22Rv1 (cell line): Measurements from ENCODE around the gene MORN5.
A peak's percentile ranks its signal among the peaks of the same experiment; 100 is the strongest.

ENCODE experiments used
- H3K27ac ChIP-seq: fragments of 450-650 bp; 2 replicates; pipeline ENCODE4 v1.5.1; 2017
- ZFX ChIP-seq: fragments of 450-650 bp; IDR thresholded peaks from 2 replicates; pipeline ENCODE4 v1.6.1; 2017; ENCODE audit warnings: antibody characterized with exemption, borderline replicate concordance
- TF ChIP-seq, protein P1 (sequence below): fragments of 450-650 bp; IDR thresholded peaks from 2 replicates; pipeline ENCODE4 v1.5.1; 2017; ENCODE audit warnings: mild to moderate bottlenecking

Gene MORN5

DNA sequence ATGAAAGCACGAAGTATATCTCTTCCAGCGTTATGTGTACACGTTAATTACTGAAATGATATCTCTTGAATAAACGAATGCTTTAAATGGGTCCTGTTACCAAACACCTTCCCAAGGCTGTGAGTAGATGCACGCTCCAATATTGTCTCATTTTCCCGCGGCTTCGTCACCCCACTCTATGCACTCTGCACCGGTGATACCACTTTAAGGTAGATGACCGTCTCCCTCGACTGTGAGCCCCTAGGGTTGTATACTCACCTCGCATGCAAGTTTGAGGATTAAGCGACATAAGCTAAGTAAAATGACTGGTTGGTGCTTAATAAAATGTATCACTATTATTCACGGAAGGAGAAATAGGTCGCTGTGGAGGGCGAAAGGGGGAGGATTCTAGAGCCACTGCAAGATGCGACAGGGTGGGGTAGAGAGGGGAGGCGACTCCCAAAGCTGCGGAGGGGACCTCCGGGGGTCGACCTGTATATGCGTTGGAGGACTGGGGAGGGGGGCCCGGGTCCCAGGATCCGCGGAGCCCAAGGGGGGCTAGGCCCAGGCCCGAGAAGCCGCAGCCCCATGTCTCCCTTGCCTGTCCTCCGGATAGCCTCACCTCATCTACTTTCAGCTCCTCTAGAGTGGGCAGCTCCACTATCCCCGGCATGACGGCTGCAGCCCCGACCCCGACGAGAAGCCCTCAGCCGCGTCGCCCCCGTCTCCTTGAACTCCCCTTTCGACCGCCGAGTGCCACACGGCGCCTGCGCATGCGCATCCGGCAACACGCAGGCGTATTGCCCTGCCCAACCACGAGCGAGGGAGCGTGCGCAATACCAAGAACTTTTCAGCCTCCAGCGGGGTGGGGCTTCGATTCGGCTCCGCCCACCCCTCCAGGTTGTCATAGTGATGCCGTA, at the start of gene MORN5, which contains the start of gene NDUFA8:
TSS of gene MORN5 (plus strand) at position 883 of the 899 bp plus-strand sequence. CDS start 65 bp downstream, outside the sequence.
TSS of gene NDUFA8 (minus strand) at position 754 of the 899 bp plus-strand sequence. CDS start at position 652, 102 bp downstream.
- peak within 1 kb of the TSS; percentile 53 for H3K27ac ChIP-seq
- TF ChIP-seq ZFX: no peak
- TF ChIP-seq, protein P1, sequence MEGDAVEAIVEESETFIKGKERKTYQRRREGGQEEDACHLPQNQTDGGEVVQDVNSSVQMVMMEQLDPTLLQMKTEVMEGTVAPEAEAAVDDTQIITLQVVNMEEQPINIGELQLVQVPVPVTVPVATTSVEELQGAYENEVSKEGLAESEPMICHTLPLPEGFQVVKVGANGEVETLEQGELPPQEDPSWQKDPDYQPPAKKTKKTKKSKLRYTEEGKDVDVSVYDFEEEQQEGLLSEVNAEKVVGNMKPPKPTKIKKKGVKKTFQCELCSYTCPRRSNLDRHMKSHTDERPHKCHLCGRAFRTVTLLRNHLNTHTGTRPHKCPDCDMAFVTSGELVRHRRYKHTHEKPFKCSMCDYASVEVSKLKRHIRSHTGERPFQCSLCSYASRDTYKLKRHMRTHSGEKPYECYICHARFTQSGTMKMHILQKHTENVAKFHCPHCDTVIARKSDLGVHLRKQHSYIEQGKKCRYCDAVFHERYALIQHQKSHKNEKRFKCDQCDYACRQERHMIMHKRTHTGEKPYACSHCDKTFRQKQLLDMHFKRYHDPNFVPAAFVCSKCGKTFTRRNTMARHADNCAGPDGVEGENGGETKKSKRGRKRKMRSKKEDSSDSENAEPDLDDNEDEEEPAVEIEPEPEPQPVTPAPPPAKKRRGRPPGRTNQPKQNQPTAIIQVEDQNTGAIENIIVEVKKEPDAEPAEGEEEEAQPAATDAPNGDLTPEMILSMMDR: no peak

DNA sequence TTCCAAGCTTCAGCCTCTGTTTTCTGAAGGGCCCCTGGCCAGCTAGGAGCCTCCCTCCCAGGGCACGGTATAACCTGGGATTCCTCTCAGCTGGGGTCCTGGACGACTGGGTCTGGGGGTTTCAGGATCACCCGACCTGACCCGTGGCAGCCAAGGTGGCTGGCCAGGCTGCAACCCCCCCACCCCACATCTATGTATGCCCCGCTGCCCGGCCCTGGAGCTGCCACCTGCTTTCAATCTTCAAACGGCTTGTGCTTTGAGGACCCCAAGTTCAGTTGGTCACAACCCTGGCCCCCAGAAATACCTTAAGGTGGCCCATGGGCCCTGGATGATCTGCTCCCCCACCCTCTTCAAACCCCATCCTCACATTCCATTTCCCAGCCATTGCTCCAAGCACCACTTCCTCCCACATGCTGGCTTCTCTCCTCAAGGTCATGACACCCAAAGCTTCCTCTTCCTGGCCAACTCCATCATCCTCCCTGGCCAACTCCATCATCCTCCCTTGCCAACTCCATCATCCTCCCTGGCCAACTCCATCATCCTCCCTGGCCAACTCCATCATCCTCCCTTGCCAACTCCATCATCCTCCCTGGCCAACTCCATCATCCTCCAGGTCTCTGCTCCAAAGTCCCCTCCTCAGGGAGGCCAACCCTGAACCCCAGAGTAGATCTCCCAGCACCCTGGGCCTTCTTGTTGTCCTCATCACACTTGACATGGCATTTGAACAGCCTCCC, 49.4 kb upstream of the MORN5 start:
- no peak overlapping the region for H3K27ac ChIP-seq
- TF ChIP-seq, protein P1: no peak
- no peak for TF ChIP-seq ZFX

DNA sequence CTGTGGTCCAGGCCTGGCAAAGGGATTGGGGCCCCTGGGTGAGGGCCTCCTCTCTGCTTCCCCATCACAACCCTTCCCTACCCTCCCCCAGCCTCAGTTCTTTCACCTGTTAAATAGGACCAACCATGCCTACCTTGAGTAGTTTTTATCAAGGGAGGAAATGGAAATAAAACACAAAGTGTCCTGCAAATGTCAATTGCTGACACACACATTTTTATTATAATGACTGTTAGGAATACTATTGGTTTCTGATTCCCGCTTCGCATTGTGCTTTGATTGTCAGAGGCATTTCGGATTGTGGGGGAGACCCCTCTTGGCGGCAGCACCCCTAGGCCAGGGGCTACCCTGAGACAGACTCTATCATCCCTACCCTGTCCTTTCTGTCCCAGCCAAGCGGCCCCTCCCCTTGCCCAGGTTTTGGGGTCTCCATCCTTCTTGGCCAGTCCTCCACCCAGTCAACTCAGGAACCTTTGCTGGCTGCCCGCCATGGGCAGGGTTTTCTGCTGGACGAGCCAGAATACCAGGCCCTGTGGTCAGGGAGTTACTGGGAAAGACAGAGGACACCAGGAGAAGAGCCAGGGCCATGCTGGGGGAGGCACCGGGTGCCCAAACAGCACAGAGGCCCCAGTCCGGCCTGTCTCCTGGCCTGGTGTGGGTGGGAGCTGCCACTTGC, 48.2 kb upstream of the MORN5 start:
- TF ChIP-seq, protein P1: no peak
- no peak for TF ChIP-seq ZFX
- no peak overlapping the region for H3K27ac ChIP-seq

DNA sequence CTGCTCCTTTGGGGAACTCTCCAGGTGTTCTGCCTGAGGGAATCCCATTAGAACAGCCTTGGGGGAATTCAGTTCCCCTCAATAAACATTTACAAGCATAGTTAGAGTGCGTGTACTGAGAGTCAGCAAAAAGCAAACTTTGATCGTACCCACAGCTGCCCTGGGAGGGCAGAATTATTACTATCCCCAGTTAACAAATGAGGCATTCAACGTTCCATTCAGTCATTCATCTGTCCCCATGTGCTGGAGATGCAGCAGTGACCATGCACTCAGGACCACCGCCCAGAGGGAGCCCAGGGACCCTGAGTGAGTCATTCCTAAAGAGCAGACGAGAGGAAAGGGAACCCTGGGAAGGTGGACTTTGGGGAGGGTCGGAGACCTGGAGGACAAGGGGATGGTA, 47.5 kb upstream of the MORN5 start:
- TF ChIP-seq, protein P1: no peak
- no peak for TF ChIP-seq ZFX
- H3K27ac ChIP-seq: no peak overlapping the region

DNA sequence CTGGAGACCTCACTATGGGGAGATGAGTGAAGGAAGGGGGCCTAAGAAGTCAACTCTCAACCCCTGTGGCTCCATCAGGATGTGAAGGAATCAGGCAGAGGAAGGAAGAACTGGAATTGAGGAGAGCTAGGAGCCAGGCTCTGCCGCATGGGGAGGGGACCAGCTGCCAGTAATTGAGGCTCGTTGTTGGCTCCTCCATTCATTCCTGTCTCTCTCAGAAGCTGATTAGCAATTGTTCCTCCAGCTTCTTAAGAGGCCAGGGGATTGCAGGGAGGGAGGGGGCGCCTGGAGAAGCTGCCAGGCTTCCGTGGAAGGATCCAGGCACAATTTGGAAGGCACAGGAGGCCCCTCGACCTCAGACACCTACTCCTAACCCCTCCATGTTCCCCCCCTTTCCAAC, 46.1 kb upstream of the MORN5 start:
- H3K27ac ChIP-seq: no peak overlapping the region
- TF ChIP-seq, protein P1: no peak
- TF ChIP-seq ZFX: no peak

DNA sequence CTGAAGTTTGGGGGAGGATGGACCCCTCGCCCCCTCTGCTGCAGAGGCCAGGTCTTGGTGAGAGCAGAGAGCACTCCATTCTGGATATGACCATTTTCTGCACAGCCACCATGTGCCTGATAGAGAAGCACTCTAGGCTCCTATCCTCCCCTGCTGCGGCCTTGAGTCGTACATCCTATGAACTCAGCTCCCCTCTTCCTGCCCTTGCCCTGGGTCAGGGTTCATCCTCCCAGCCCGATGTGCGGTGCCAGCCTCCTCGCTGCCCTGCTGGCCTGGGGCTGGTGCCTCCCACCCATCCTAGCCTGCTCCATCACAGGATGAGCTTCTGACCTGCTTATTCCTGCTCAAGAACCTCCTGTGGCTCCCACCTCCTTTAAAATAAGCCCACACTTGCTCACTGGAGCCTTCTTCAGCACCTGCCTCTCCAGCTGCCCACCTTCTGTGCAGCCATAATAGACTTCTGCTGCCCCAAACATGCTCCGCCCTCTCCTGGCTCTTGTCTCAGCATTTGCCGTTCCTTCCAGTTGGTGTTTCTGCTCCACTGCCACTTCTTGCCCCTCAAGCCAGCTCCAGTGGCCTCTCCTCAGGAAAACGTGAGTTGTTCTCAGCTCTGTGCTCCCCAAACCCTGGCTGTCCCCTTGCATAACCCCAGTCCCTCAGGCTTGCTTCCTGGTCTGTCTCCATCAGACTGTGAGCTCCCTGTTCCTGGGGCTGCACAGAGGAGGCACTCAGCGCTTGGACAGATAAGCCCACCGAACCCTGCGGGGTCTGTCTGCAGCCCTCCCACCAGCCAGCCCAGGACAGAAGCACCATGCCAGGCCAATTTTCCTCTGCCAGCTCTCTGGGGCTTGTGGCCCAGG, 44.3 kb upstream of the MORN5 start:
- TF ChIP-seq ZFX: no peak
- TF ChIP-seq, protein P1: no peak
- H3K27ac ChIP-seq: no peak overlapping the region
